ENCODE measurements around the gene SLC25A44. TPM values are rescaled to one million over a fixed set of nuclear protein-coding genes. Genes with fewer than 3 reads are reported as not detected.

SLC25A44 gene
- total RNA-seq, 1 experiment from 2014 or later: 40.2 TPM

- no CpG with 5 or more reads among the region's 12 CpGs for WGBS (ENCODE audit: extremely low coverage, insufficient read length, low lambda C conversion rate)
- Histone ChIP-seq H4K20me1 (ENCODE audit: control insufficient read depth, insufficient read depth, insufficient read length) (no peaks in the 10 kb centered on the region), H2BK15ac (ENCODE audit: low read depth, low read length) (no peak overlapping the region), H3K18ac (ENCODE audit: insufficient read length, low read depth, low read length) (no peak overlapping the region), H3T11ph (ENCODE audit: low read length) (no peak overlapping the region), H3K79me2 (ENCODE audit: insufficient read depth, low read length) (no peaks in the 10 kb centered on the region), H3K23me2 (ENCODE audit: insufficient read length, low read depth, low read length, poor library complexity, severe bottlenecking) (peaks cover 5% of the 10 kb centered on the region), H4K91ac (ENCODE audit: insufficient read length, low read depth, low read length) (no peak overlapping the region), H4K8ac (replicated peaks; ENCODE audit: insufficient read length, low read depth, low read length) (no peak overlapping the region), H2AK5ac (ENCODE audit: insufficient read length, low read length) (no peak overlapping the region), H3K27me3 (ENCODE audit: insufficient read depth, low read length) (no peaks in the 10 kb centered on the region), H4K5ac (ENCODE audit: insufficient read length, low read depth, low read length) (no peak overlapping the region), H2BK12ac (ENCODE audit: insufficient read length, low read depth, low read length) (no peak overlapping the region), H3K9ac (ENCODE audit: extremely low read depth, insufficient read length, low read length) (no peak overlapping the region), H3K56ac (ENCODE audit: insufficient read length, low read depth, low read length) (no peak overlapping the region), H2AFZ (ENCODE audit: low read length) (no peak overlapping the region), H3K79me1 (ENCODE audit: insufficient read depth, low read depth, low read length, poor library complexity, severe bottlenecking) (no peaks in the 10 kb centered on the region), H2BK5ac (ENCODE audit: insufficient read length, low read length) (no peak overlapping the region), H3K14ac (ENCODE audit: insufficient read depth, low read length) (peak overlapping the region; percentile 61; the same call in 1 of the 2 replicates), H2BK120ac (ENCODE audit: low read depth, low read length, poor library complexity, severe bottlenecking) (no peak overlapping the region), H3K27ac (ENCODE audit: insufficient read length, low read depth, low read length) (no peak overlapping the region), H2BK20ac (ENCODE audit: low read depth, low read length, poor library complexity, severe bottlenecking) (no peak overlapping the region), H3K4ac (ENCODE audit: low read depth, low read length) (no peak overlapping the region), H3K9me3 (ENCODE audit: control insufficient read depth, low read depth, low read length) (no peaks in the 10 kb centered on the region), H3K23ac (ENCODE audit: insufficient read length, low read depth, low read length) (no peak overlapping the region), H3K4me1 (ENCODE audit: insufficient read depth, low read length) (peaks cover 10% of the 10 kb centered on the region), H3K4me2 (ENCODE audit: insufficient read depth, insufficient read length, low read length) (no peak overlapping the region)
- no peak for DNase-seq
- Mint-ChIP-seq H3K27ac (peak overlapping the region in 1 of 3 experiments; percentile 9; a peak in 2 of 7 replicates), H3K4me1 (peaks cover 41 to 46% of the 10 kb centered on the region in 2 experiments), H3K27me3 (ENCODE audit: low read depth) (no peaks in the 10 kb centered on the region), H3K9me3 (no peaks in the 10 kb centered on the region), H3K36me3 (ENCODE audit: insufficient read depth in 1 of 3, low read depth in 3 of 3) (peaks cover 0 to 15% (median 2%) of the 10 kb centered on the region in 3 experiments; a peak in 5 of 7 replicates), H3K4me3 (no peak overlapping the region; a peak in 1 of 5 replicates)
- TF ChIP-seq CTCF (conservative IDR thresholded peaks at IDR 0.05): no peak
Measured at GRCh38 chr1:156155756-156156510, 38.0 kb upstream of the SLC25A44 start.

Data from H9 (cell line).